Muscle layer of duodenum (tissue), 2 donors: ENCODE results near the gene NAA80.
A peak's percentile ranks its signal among the peaks of the same experiment; 100 is the strongest.
"Not testable (repeated sequence)": the region's sequence is repeated elsewhere in the genome, so short reads cannot be mapped to it uniquely, and the experiment has no call there.

Experiments used
- H3K27ac ChIP-seq: one replicate; pipeline ENCODE4 v1.7.0; 2013; ENCODE audit warnings: mild to moderate bottlenecking, low read length
- H3K27me3 ChIP-seq: one replicate; pipeline ENCODE4 v1.7.0; 2013; ENCODE audit warnings: low read depth, mild to moderate bottlenecking, control low read depth, low read length
- H3K36me3 ChIP-seq, 2 donors: one replicate each; pipeline ENCODE4 v1.7.0; 2013; ENCODE audit warnings: low read length in 2 of 2, control low read depth in 1 of 2, mild to moderate bottlenecking in 1 of 2; ENCODE audit not compliant: insufficient read depth in 2 of 2, control insufficient read depth in 1 of 2
- H3K4me1 ChIP-seq, 2 donors: one replicate each; pipeline ENCODE4 v1.7.0; 2013; ENCODE audit warnings: low read length in 2 of 2, mild to moderate bottlenecking in 2 of 2, control low read depth in 1 of 2, moderate library complexity in 1 of 2; ENCODE audit not compliant: insufficient read depth in 2 of 2, control insufficient read depth in 1 of 2
- H3K4me3 ChIP-seq, 2 donors: one replicate each; pipeline ENCODE4 v1.7.0; 2013; ENCODE audit warnings: low read length in 2 of 2, low read depth in 1 of 2, mild to moderate bottlenecking in 1 of 2
- H3K9me3 ChIP-seq, 2 donors: one replicate each; pipeline ENCODE4 v1.7.0; 2013; ENCODE audit warnings: low read length in 2 of 2, control low read depth in 1 of 2, mild to moderate bottlenecking in 1 of 2; ENCODE audit not compliant: control insufficient read depth in 1 of 2
- donor health status: healthy.

NAA80 gene

DNA sequence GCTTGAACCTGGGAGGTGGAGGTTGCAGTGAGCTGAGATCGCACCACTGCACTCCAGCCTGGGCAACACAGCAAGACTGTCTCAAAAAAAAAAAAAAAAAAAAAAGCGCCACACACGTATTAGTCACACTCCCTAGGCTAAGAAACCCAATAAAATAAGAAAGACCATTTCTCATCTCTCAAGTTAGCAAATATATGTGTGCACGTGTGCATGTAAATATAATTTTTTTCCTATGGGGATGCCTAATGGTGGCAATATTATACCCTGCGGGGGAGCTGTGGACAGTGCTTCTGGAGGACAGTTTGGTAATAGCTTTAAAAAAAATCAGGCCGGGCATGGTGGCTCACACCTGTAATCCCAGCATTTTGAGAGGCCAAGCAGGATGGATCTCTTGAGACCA, 15.1 kb downstream of the NAA80 start:
- not testable (repeated sequence) for H3K4me3 ChIP-seq, H3K27me3 ChIP-seq, H3K27ac ChIP-seq, H3K4me1 ChIP-seq, H3K9me3 ChIP-seq
- H3K36me3 ChIP-seq: peaks cover 23 to 29% of the 10 kb centered on the region in 2 donors

DNA sequence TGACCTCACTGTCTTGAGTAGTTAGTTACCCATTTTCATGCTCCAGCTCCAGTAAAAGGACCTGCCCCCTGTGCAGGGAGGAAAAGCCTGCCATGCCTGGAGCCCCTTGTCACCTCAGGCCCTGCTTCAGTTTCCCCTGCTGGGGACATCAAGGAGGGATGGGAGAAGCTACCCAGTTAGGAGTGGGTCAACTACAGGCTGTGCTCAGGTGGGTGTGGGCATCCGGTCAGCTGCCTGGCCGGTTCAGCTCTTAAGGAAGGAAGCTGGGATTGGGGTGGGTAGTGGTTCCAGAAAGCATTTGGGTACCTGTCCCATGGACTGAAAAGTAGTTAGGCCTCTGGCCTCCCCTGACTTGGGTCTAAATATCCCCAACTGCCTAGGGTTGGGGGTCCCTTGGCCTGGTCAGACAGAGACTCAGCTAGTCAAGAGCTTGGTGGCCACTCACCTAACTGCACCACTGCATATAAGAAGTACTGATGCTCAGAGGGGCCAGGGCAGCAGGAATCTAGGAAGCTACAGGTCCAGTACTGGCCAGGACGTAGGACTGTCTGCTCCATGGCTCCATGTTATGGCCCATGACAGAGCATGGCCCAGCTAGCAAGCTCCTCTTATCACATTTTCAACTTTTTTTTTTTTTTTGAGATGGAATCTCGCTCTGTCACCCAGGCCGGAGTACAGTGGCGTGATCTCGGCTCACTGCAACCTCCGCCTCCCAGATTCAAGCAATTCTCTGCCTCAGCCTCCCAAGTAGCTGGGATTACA, 19.8 kb downstream of the NAA80 start:
- peaks cover 0 to 23% of the 10 kb centered on the region in 2 donors for H3K4me1 ChIP-seq
- H3K27ac ChIP-seq: no peak overlapping the region
- H3K4me3 ChIP-seq: no peak overlapping the region
- H3K36me3 ChIP-seq: peaks cover 0 to 3% of the 10 kb centered on the region in 2 donors
- peaks cover 4% of the 10 kb centered on the region for H3K27me3 ChIP-seq
- H3K9me3 ChIP-seq: no peaks in the 10 kb centered on the region

DNA sequence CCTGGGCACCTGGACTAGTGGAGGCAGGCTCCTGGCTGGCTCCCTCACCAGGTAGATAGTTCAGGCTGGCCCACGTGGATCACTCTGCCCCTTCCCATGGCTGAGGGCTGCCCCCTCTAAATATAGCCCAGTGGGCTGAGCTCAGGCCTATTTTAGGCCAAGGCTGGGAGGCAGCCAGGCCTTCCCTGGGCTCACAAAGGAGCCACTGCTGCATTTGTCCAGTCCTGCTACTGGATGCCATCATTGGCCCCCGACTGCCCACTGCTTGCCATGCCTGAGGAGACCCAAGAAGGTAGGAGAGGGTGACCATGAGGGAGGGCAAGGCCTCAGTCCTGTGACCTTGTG, 20.4 kb downstream of the NAA80 start, which contains the start of gene LSMEM2:
Gene LSMEM2 (plus strand): TSS at position 208 of the 345 bp plus-strand sequence. CDS start 27 bp downstream, at position 235.
- peaks cover 0 to 3% of the 10 kb centered on the region in 2 donors for H3K36me3 ChIP-seq
- peaks cover 0 to 28% of the 10 kb centered on the region in 2 donors for H3K4me1 ChIP-seq
- H3K27me3 ChIP-seq: peaks cover 4% of the 10 kb centered on the region
- H3K9me3 ChIP-seq: no peaks in the 10 kb centered on the region
- H3K27ac ChIP-seq: no peak within 1 kb of the TSS
- no peak within 1 kb of the TSS for H3K4me3 ChIP-seq

DNA sequence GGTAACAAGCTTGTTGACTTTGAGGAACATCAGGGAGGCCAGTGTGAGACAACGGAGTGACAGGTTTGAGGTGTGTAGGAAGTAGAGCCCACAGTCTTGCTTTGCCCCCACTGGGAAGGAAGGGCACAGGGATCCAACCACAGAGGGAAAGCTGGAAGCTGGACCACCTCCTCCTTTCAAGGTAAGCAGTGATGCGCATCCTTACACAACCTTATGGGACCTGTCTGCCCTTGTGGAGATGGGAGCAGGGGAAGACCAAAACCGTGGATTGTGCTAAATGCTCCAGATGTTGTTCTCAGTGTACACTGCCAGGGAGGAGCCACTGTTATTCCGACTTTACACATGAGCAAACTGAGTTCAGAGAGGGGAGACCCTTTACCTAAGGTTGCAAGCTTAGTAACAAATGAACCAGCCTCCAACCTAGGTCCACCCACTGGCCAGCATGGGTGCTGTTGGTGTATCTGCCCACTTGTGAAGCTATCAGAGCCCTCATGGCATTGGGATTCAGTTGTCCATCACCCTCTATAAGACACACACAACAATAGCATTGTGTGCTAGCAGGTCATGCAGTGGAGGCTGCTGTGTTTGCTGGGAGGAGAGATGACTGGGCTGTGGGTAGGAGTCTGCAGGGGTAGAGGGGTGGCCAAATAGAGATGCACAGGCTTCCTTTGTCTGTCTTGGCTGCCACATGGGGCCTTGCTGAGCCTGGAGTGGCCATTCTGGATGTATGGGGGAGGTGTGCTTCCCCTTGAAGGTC, 20.9 kb downstream of the NAA80 start:
- peaks cover 0 to 33% of the 10 kb centered on the region in 2 donors for H3K4me1 ChIP-seq
- H3K27ac ChIP-seq: no peak overlapping the region
- no peak overlapping the region for H3K4me3 ChIP-seq
- H3K36me3 ChIP-seq: peaks cover 0 to 3% of the 10 kb centered on the region in 2 donors
- H3K27me3 ChIP-seq: peaks cover 4% of the 10 kb centered on the region
- no peaks in the 10 kb centered on the region for H3K9me3 ChIP-seq

DNA sequence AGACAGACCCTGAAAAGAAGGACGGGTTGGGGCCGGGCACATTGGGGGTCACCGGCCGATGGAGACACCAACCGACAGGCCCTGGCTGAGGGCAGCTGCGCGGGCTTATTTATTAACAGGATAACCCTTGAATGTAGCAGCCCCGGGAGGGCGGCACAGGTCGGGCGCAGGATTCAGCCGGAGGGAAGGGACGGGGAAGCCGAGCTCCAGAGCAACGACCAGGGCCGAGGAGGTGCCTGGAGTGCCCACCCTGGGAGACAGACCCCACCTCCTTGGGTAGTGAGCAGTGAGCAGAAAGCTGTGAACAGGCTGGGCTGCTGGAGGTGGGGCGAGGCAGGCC, 22.5 kb downstream of the NAA80 start:
- Histone ChIP-seq H3K27ac (no peak overlapping the region), H3K9me3 (no peaks in the 10 kb centered on the region), H3K36me3 (peaks cover 0 to 3% of the 10 kb centered on the region in 2 donors), H3K27me3 (peaks cover 4% of the 10 kb centered on the region), H3K4me3 (no peak overlapping the region), H3K4me1 (peaks cover under 1 to 38% of the 10 kb centered on the region in 2 donors)

DNA sequence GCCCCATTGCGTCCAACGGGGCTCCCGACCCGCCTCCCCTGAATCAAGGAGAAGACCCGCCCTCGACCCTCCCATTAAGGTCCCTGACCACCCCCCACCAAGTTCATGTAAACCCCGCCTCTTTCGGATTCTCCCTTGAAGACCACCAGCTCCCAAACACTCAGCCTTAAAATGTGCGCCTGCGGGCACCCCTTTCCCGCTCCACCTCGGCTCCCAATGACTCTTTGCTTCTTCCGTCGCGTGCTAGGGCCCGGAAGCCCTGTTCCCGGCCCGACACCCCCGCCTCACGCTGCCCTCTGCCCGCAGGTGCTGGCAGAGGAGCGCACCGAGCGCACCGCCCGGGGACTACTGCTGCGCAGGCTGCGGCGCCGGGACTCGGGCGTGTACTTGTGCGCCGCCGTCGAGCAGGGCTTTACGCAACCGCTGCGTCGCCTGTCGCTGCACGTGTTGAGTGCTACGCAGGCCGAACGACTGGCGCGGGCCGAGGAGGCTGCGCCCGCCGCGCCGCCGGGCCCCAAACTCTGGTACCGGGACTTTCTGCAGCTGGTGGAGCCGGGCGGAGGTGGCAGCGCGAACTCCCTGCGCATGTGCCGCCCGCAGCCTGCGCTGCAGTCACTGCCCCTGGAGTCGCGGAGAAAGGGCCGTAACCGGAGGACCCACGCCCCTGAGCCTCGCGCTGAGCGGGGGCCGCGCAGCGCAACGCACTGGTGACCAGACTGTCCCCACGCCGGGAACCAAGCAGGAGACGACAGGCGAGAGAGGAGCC, 23.0 kb downstream of the NAA80 start:
- H3K9me3 ChIP-seq: no peaks in the 10 kb centered on the region
- H3K4me1 ChIP-seq: peaks cover 5 to 38% of the 10 kb centered on the region in 2 donors
- peaks cover 0 to 3% of the 10 kb centered on the region in 2 donors for H3K36me3 ChIP-seq
- no peak overlapping the region for H3K27ac ChIP-seq
- no peak overlapping the region for H3K4me3 ChIP-seq
- peaks cover 4% of the 10 kb centered on the region for H3K27me3 ChIP-seq

DNA sequence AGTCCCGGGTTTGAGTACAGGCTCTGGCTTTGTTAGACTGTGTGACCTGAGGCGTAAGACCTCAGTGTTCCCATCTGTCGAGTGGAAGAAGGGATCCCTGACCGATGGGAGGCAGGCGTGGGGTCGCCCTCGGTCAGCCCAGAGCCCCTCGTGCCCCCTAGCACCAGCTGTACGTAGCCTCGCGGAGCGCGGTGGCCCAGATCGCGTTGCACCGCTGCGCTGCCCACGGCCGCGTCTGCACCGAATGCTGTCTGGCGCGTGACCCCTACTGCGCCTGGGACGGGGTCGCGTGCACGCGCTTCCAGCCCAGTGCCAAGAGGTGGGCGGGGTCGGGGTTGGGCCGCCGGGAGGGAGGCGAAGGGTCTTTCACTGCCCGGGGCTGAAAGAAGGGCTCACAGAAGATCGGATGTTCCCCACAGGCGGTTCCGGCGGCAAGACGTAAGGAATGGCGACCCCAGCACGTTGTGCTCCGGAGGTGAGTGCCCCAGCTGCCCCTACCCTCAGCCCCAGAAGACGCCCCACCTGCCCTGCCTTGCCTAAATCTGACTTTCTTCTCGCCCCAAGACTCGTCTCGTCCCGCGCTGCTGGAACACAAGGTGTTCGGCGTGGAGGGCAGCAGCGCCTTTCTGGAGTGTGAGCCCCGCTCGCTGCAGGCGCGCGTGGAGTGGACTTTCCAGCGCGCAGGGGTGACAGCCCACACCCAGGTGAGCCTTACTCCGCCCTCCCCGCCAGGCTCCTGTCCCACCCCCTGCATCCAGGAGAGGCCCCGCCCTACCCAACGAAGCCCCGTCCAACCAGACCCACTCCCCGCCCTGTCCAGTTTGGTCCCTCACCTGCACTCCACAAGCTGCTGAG, 23.8 kb downstream of the NAA80 start:
- Histone ChIP-seq H3K9me3 (no peaks in the 10 kb centered on the region), H3K4me3 (no peak overlapping the region), H3K4me1 (peaks cover 5 to 38% of the 10 kb centered on the region in 2 donors)

DNA sequence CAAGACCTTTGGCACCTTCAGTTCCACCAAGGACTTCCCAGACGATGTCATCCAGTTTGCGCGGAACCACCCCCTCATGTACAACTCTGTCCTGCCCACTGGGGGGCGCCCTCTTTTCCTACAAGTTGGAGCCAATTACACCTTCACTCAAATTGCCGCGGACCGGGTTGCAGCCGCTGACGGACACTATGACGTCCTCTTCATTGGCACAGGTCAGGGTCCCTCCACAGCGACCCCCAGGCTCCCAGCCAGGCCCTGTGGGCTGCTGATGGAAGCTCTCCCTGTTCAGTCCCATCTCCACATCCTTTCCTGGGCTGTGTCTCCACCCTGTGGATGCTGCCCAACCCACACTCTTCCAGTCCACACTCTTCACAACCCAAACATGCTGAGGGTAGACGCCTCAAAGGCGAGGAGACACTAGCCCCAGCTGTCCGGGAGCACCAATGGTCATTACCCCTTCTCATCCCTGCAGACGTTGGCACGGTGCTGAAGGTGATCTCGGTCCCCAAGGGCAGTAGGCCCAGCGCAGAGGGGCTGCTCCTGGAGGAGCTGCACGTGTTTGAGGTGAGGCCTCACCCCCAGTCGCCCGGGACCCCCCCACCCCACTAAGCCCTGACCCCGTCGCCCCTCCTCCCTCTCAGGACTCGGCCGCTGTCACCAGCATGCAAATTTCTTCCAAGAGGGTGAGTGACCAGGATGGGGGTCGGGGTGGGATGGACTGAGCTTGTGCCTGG, 24.7 kb downstream of the NAA80 start:
- Histone ChIP-seq H3K4me3 (no peak overlapping the region), H3K36me3 (peaks cover 0 to 3% of the 10 kb centered on the region in 2 donors), H3K27ac (no peak overlapping the region), H3K27me3 (peaks cover 4% of the 10 kb centered on the region), H3K4me1 (peaks cover 5 to 38% of the 10 kb centered on the region in 2 donors), H3K9me3 (no peaks in the 10 kb centered on the region)

More for the DNA sequence above, 23.8 kb downstream of the NAA80 start:
- Histone ChIP-seq H3K27ac (no peak overlapping the region), H3K27me3 (peaks cover 4% of the 10 kb centered on the region), H3K36me3 (peaks cover 0 to 3% of the 10 kb centered on the region in 2 donors)

DNA sequence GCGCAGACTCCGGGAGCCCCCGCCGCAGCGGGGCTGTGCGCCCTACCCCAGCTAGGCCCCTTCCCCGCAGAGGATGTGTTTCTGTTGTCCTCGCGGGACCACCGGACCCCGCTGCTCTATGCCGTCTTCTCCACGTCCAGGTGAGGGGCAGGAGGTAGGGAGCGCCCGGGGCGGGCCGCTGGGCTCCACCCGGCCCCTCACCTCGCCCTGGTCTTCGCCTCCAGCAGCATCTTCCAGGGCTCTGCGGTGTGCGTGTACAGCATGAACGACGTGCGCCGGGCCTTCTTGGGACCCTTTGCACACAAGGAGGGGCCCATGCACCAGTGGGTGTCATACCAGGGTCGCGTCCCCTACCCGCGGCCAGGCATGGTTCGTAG, 25.5 kb downstream of the NAA80 start:
- Histone ChIP-seq H3K4me1 (peaks cover 6 to 36% of the 10 kb centered on the region in 2 donors), H3K4me3 (peak overlapping the region in 1 of 2 donors; percentile 54), H3K27ac (no peak overlapping the region), H3K36me3 (peaks cover 0 to 3% of the 10 kb centered on the region in 2 donors), H3K27me3 (peaks cover 4% of the 10 kb centered on the region), H3K9me3 (no peaks in the 10 kb centered on the region)
